Vagina (tissue), 2 donors: ENCODE results near the gene MARVELD2.

ENCODE experiments used
- POLR2AphosphoS5 ChIP-seq, 2 donors: sonication (generic); formaldehyde crosslinking; IDR thresholded peaks; one replicate each; pipeline ENCODE4 v1.9.0; 2017; ENCODE audit warnings: antibody characterized with exemption in 2 of 2, mild to moderate bottlenecking in 2 of 2, low read depth in 1 of 2; ENCODE audit not compliant: insufficient read depth in 1 of 2
- TF ChIP-seq, protein P1 (sequence below), 3 experiments: fragments of 450-650 bp in 2 of 3; fragments of 200-600 bp in 1 of 3; sonication (generic) in 1 of 3; IDR thresholded peaks; one replicate each; pipeline ENCODE4 v1.5.1; 2017 to 2019; ENCODE audit warnings: antibody characterized with exemption in 3 of 3, mild to moderate bottlenecking in 2 of 3, moderate library complexity in 2 of 3

DNA sequence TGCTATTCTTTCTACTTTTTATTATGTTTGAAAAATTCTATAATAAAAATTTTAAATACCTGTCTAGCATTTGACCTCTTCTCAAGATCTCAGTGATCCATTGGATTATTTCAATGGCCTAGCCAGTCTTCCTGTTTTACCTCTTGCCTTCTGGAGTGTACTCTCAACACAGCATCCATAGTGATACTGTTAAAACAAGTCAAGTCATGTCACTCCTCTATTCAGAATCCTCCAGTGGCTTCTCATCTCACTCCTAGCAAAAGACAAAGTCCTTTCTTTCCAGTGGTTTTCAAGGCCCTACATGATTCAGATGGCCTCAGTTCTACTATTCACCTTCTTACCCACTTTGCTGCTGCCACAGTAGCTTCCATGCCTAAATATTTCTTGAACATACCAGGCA, 1.8 kb downstream of the MARVELD2 start:
- TF ChIP-seq, protein P1, sequence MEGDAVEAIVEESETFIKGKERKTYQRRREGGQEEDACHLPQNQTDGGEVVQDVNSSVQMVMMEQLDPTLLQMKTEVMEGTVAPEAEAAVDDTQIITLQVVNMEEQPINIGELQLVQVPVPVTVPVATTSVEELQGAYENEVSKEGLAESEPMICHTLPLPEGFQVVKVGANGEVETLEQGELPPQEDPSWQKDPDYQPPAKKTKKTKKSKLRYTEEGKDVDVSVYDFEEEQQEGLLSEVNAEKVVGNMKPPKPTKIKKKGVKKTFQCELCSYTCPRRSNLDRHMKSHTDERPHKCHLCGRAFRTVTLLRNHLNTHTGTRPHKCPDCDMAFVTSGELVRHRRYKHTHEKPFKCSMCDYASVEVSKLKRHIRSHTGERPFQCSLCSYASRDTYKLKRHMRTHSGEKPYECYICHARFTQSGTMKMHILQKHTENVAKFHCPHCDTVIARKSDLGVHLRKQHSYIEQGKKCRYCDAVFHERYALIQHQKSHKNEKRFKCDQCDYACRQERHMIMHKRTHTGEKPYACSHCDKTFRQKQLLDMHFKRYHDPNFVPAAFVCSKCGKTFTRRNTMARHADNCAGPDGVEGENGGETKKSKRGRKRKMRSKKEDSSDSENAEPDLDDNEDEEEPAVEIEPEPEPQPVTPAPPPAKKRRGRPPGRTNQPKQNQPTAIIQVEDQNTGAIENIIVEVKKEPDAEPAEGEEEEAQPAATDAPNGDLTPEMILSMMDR (IDR thresholded peaks at IDR 0.05) = no peak
- TF ChIP-seq POLR2AphosphoS5 (IDR thresholded peaks at IDR 0.05; ENCODE audit: insufficient read depth in 1 of 2, low read depth in 1 of 2) = no peak
